GM19455 (cell line): ENCODE results near the gene DISP1.

Source experiments
- ATAC-seq: cut with Tn5 transposase; IDR thresholded peaks from one replicate; pipeline ENCODE4 v1.9.1; 2021; ENCODE audit not compliant: unreplicated experiment

The DISP1 gene, protein sequence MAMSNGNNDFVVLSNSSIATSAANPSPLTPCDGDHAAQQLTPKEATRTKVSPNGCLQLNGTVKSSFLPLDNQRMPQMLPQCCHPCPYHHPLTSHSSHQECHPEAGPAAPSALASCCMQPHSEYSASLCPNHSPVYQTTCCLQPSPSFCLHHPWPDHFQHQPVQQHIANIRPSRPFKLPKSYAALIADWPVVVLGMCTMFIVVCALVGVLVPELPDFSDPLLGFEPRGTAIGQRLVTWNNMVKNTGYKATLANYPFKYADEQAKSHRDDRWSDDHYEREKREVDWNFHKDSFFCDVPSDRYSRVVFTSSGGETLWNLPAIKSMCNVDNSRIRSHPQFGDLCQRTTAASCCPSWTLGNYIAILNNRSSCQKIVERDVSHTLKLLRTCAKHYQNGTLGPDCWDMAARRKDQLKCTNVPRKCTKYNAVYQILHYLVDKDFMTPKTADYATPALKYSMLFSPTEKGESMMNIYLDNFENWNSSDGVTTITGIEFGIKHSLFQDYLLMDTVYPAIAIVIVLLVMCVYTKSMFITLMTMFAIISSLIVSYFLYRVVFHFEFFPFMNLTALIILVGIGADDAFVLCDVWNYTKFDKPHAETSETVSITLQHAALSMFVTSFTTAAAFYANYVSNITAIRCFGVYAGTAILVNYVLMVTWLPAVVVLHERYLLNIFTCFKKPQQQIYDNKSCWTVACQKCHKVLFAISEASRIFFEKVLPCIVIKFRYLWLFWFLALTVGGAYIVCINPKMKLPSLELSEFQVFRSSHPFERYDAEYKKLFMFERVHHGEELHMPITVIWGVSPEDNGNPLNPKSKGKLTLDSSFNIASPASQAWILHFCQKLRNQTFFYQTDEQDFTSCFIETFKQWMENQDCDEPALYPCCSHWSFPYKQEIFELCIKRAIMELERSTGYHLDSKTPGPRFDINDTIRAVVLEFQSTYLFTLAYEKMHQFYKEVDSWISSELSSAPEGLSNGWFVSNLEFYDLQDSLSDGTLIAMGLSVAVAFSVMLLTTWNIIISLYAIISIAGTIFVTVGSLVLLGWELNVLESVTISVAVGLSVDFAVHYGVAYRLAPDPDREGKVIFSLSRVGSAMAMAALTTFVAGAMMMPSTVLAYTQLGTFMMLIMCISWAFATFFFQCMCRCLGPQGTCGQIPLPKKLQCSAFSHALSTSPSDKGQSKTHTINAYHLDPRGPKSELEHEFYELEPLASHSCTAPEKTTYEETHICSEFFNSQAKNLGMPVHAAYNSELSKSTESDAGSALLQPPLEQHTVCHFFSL (N-terminal part only)

DNA sequence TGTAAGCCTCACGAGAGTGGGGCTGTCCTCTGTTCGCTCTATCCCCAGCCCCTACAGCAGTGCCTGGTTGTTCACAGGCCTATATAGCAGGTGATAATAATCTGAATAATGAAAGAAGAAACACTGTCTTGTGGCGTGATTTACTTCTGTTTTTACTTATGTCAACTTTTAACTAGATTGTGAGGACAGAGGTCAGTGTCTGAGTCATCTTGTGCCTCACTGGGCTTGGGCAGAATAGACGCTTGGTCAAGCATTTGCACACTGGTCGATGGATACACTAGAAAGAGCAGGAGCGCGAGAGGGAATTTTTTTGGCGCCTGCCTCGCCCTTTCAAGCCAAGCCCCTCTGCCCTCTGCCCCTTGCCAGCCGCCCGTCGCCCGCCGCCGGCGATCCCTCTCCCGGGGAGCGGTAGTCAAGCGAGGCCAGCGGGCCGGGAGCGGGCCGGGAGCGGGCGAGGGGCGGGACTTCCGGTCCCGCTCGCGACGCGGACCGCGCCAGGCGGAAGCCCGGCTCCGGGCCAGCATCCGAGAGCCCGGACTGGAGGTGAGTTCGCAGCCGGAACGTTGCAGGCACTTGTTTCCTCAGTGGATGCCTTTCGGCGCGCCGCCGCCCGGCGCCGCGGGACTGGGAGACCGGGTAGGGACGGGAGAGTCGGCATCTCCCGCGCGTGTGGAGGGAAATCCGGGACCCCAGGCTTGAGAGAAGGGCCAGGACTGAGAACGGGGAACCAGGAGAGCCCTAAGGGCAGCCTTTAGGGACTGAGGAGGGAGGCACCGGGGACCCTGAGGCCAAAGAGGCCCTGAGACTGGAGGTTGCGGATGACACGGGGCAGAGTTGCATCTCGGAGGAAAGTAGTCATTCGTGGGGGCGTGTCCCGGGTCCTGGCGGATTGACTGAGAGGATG, at the start of gene DISP1:
DISP1 (plus strand) TSS at position 504 of the 904 bp plus-strand sequence. CDS start 127,785 bp downstream, outside the sequence.
- peak; percentile 92 for ATAC-seq

DNA sequence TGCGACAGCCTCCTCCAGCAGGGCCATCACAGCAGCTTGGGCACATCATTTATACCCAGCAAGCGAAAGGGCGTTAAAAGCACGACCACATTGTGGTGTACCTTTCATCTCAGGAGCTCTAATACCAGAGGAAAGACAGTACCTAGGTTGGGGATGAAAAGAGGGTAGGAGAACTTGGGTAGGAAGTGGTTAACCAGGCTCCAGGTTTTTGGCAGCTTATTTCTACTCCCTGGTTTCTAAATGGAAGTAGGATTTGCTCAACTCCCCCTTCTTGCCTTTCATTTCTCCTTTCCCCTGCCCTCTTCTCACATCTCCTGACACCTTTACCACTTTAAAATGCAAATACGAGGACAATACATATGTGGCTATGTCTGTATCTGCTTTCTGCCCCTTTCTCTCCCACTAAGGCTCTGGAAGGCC, 47.7 kb upstream of the DISP1 start:
- no peak for ATAC-seq

DNA sequence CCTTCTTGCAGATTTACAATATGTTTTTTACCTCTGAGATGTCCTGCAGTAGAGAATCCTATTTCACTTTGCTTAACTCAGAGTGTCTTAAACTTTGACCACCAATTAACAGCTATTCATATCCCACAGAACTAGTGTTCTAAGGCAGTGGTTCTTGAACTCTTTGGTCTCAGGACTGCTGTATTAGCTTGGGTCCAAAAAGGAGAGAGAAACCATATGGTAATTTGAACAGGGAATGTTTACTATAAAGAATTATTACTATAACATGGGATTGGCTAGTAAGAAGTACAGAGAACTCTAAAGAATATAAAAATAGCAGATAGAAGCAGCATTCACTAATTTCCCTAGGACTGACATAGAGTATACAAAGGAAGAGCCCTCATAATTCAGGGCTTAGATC, 46.2 kb upstream of the DISP1 start:
- ATAC-seq: no peak

DNA sequence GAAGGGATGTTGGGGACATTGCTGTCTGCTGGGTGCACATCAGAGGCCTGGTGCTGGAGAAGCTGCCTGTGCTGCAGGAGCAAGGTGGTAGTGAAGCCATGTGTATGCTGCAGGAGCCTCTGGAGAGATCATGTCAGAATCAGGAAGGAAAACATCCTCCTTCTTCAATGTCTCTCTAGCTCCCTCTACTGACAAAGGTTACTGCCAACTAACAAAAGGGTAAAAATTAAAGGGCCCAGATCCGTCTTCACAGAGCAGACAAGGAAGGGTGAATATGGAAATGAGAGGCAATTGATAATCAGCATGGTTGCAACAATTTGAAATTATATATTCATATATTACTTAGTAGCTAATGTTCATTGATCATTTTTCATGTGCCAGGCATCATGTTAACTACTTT, 45.7 kb upstream of the DISP1 start:
- ATAC-seq: no peak

DNA sequence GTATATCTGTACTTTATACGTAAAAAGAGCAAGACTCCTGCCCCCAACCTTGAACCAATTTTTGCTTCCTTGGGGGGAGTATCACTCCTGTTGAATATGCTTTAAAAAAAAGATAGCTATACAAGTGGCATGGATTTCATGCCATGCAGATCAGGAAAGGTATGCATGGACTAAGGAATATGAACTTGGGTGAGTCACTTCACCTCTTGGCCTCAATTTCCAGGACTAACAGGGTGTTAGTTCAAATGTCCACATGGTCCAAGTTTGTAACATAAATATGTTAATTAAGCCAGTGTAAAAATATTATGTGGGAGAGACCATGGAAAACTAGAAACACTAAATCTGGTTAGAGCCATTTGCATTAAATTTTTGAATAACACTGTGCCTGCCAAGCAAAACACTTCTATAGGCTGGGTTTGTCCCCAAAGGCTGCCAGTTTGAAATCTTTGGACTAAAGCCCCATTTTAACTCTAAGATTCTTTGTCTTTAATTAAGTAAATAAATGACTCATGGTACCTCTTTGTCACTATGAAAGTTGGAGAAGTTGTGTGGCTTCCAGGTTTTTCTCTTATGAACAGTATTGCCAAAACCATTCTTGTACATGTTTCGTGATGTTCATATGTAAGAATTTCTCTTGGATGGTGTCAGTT, 44.7 kb upstream of the DISP1 start:
- no peak for ATAC-seq

DNA sequence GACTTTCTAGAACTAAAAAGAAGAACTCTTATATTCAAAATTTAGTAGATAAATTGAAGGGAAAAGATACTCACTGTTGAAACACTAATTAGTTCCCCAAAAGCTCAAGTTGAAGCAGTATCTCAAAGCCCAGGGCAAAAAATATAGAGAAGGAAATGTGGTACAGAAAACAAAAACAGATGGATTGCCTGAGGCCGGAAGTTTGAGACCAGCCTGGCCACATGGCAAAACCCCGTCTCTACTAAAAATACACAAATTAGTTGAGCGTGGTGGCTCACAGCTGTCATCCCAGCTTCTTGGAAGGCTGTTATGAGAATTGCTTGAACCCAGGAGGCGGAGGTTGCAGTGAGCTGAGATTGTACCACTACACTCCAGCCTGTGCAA, 41.9 kb upstream of the DISP1 start:
- peak; percentile 78 for ATAC-seq

DNA sequence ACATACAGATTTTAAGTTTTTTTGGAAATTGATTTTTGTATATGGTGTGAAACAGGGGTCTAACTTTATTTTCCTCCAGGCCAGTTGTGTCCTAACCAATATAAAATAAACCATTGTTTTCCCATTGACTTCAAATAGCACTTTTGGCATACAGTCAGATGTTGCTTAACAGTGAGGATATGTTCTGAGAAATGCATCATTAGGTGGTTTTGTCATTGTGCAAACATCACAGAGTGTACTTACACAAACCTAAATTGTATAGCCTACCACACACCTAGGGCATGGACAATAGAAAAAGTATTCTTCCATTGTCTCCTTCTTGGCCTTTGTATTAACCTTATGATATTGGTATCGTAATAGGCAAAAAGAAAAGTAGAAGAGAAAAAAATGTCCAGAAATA, 37.4 kb upstream of the DISP1 start:
- no peak for ATAC-seq

DNA sequence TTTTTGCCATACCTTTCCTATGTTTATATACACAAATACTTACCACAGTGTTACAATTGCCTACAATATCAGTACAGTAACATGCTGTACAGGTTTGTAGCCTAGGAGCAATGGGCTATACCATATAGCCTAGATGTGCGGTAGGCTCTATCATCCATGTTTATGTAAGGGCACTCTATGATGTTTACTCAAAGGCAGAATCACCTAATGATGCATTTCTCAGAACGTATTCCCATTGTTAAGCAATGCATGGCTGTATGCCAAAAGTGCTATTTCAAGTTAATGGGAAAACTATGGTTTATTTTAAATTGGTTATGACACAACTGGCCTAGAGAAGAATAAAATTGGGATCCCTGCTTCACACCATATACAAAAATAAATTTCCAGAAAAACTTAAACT, 36.9 kb upstream of the DISP1 start:
- no peak for ATAC-seq

DNA sequence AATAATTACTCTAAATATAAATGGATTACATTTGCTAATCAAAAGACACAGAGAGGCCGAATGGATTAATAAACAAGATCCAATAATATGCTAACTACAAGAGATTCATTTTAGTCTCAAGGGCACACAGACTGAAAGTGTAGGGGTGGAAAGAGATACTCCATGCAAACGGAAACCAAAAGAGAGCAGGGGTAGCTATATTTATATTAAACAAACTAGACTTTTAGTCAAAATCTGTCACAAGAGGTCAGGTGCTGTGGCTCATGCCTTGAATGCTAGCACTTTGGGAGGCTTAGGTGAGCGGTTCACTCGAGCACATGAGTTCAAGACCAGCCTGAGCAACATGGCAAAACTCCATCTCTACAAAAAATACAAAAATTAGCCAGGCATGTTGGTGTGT, 33.6 kb upstream of the DISP1 start:
- ATAC-seq: no peak

DNA sequence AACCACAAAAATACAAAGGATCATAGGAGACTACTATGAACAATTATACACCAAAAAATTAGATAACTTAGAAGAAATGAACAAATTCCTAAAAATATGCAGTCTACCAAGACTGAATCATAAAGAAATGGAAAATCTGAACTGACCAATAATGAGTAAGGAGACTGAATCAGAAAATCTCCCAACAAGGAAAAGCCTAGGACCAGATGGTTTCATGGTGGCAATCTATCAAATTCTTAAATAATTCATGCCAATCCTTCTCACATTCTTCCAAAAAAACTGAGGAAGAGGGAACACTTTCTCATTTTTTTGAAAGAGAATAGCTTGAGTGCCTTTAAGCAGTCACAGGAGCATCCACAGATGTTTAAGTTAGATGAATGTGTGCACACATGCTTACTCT, 31.8 kb upstream of the DISP1 start:
- no peak for ATAC-seq

DNA sequence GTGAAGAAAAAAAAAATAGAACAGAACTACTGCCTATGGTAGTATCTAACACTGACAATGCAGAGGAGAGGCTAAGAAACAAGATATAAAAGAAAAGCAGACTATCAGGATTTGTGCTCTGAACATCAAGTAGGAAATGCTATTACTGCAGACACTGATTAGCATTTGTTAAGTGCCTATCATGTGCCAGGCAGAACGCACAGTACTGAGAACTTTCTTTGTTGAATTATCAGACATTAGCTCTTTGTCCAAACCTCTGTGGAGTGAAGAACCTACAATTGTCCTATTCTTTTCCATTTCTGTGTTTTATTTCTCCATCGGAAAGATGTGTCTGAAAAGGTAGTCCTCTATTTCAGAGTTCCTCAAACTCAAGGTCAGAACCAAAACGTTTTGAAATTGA, 30.5 kb upstream of the DISP1 start:
- no peak for ATAC-seq

DNA sequence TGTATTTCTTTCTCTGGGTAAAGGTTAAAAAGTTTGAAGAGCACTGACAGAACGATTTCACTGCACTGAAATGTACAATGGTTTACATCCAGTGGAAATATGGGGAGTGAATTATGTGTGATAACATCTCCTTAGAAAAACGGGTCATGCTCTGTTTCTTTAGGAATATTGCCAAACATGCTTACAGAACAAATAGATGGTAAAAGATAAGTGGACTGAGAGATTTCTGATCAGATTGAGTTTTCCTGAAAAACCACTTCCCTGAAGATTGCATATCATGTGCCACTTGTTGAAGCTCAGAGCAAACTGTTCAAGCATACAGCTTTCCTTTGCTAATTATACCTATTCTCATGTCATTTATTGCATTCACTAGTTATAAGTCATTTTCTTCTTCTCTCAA, 29.9 kb upstream of the DISP1 start:
- no peak for ATAC-seq

DNA sequence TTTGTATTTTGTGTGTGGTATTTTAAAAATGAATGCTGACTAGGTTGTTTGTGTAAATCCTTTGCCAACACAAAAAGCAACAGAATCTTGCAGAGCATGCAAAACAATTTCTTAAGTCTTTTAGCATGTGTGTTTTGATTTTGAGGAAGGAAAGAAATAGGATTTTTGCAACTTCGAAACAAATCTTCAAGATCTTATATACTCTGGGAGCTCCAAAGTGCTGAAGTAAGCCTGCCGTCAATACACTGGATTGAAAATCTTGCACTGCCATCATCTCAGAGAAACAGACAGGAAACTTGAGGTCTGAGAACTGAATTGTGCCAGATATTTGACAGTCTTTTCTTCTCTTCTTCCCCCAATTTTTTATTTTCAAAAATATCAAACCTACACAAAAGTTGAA, 29.3 kb upstream of the DISP1 start:
- no peak for ATAC-seq

DNA sequence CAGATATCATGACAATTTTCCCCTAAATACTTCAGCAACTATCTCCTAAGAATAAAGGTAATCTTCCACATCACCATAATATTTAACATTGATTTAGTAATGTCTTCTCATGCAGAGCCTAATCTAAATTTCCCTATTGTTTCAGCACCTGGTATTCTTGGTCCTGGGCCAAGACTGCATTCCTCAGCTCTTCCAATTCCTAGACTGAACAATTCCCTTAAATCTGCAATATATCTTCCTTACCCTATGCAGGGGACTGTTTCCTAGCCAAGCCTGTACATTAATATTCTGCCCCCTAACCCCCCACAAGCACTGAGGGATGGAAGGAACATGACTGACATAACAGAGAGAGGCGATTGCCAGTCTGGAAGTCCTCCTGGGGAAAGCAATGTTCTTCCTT, 28.7 kb upstream of the DISP1 start:
- ATAC-seq: no peak

DNA sequence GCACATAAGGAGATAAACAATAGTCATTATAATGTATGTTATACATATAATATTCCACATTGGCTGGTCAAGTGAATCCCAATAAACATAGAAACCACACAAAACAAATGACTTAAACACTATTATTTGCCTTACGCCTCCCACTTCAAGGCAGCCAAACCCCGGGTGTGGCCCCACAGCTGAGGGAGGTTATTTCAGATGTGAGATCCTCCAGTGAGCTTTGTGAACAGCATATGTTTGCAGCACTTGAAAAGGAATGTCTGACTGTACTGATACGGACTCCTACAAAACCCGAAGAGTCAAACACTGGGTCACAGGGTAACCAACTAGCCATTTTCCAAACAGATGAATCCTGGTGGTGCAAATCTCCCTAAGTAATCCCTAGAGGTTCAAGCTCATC, 27.1 kb upstream of the DISP1 start:
- no peak for ATAC-seq

DNA sequence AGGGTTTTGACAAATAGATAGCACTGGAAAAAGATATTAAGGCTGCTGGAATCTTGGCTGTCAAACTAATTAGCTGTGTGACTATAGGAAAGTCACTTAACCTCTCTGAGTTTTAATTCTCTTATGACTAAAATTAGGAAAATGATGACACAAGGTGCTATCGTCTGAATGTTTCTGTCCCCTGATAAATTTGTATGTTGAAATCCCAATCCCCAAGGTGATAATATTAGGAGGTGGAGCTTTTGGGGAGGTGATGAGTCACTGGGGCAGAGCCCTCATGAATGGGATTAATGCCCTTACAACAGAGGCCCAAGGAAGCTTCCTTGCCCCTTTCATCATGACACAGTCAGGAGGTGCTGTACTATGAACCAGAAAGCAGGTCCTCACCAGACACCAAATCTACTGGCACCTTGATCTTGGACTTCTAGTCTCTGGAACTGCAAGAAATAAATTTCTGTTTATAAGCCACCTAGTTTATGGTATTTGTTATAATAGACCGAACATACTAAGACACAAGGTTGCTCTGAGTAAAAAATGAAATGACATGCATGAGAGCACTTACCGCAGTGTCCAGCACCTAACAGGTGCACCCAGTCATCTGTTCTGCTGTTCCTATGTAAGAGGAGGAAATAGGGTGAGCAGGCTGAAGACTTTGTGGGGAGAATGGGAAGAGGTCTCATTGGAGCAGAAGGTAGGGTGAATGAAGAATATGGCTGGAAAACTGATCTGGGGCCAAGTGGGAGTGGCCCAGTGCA, 26.3 kb upstream of the DISP1 start:
- no peak for ATAC-seq

DNA sequence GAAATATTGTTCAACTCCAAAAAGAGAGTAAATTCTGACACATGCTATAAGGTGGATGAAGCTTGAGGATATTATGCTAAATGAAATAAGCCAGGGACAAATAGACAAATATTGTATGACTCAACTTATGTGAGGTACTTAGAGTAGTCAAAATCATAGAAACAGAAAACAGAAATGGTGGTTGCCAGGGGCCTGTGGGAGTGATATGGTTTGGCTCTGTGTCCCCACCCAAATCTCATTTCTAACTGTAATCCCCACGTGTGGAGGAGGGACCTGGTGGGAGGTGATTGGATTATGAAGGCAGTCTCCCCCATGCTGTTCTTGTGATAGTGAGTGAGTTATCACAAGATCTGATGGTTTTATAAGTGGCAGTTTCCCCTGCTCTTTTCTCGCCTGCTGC, 24.7 kb upstream of the DISP1 start:
- ATAC-seq: no peak

DNA sequence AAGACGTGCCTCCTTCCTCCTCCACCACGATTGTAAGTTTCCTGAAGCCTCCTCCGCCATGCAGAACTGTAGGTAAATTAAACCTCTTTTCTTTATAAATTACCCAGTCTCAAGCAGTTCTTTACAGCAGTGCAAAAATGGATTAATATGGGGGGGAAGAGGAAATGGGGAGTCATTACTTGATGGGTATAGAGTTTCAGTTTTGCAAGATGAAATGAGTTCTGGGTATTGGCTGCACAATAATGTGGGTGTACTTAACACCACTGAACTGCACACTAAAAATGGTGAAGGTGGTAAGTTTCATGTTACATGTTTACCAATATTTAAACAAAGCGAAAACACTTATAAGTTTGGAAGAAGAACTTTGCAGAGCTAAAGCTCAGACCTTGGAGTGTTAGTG, 24.3 kb upstream of the DISP1 start:
- ATAC-seq: no peak

DNA sequence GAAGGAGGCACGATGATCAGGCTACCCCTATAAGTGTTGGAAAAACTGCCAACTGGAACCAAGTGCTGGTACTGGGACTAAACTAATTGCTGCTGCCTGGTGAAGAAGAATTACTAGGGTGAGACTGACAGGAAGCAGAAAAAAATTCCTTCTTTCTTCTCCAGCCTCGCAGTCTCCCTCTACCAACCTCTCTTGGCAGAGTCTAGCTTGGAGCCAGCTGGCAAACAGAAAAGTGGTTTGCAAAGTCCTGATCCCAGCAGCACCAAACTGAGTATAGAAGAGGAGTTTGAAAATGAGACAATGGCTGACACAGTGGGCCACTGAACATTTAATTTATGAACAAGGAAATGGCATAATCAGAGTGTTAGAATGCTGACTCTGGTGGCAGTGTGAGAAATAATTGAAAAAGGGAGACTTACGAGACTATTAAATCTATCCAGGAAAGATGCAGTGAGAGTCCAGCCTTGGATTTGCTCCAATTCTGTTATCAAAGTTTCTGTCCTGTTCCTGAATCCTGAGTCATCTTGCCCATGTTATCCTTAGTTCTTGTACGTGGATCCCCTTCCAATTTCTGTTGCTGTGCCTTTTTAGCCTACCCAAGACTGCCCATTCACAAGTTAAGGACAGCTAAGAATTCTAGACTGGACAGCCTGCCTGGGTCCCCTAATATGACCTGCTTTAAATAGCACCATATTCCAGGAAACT, 23.7 kb upstream of the DISP1 start:
- no peak for ATAC-seq
